Measurements from ENCODE around the gene PDLIM1. TPM values are rescaled to one million over a fixed set of nuclear protein-coding genes. Genes with fewer than 3 reads are reported as not detected.

The PDLIM1 gene
- total RNA-seq, 1 experiment from 2014 or later, result 67.4 TPM

GRCh38 chr10:95217476-95217875, 73.3 kb downstream of the PDLIM1 start:
- intact Hi-C loops (cut with micrococcal nuclease), result no loop called here
- H3K9me2 ChIP-seq (ENCODE audit: insufficient read depth), result no peaks in the 10 kb centered on the region
- no peak for ATAC-seq
- CTCF ChIA-PET, result no interaction called here
- H3K4me3 ChIP-seq (replicated peaks in 1 of 2; ENCODE audit: low read depth in 1 of 2, low read length in 2 of 2), result no peak overlapping the region
- H3K27me3 ChIP-seq (ENCODE audit: insufficient read depth, low read length), result no peaks in the 10 kb centered on the region
- RAD21 ChIA-PET (ENCODE audit: low non-redundant PET in 1 of 2, low total read pairs in 2 of 2, uncharacterized antibody in 2 of 2, unreplicated experiment in 2 of 2), result no interaction called here
- no peak overlapping the region for H3K4me2 ChIP-seq (ENCODE audit: low read length)
- H3K9ac ChIP-seq (ENCODE audit: low read length), result no peak overlapping the region
- H3K36me3 ChIP-seq (ENCODE audit: control insufficient read depth in 1 of 2, insufficient read depth in 2 of 2, low read length in 2 of 2), result no peaks in the 10 kb centered on the region
- POLR2A ChIA-PET, result no interaction called here
- H3K4me1 ChIP-seq (ENCODE audit: control insufficient read depth in 1 of 2, insufficient read depth in 2 of 2, low read length in 2 of 2), result peaks cover 0 to 50% of the 10 kb centered on the region in 2 experiments; a peak in 3 of 4 replicates
- DNase-seq (ENCODE audit: low read depth, low spot score), result no peak
- no peak overlapping the region for H2AFZ ChIP-seq (ENCODE audit: low read depth, low read length, poor library complexity, severe bottlenecking)
- BruUV-seq (replicated peaks), result no TSS peak
- H3K27ac ChIP-seq (ENCODE audit: low read depth, low read length), result no peak overlapping the region
- no peaks in the 10 kb centered on the region for H3K79me2 ChIP-seq (ENCODE audit: insufficient read depth, low read length)
- TF ChIP-seq SP1 (IDR thresholded peaks at IDR 0.05; ENCODE audit: low read depth) (no peak), REST (IDR thresholded peaks at IDR 0.05; ENCODE audit: low read depth) (no peak), ZFX (IDR thresholded peaks at IDR 0.05) (no peak), CTCF (IDR thresholded peaks at IDR 0.05 in 2 of 3, conservative IDR thresholded peaks at IDR 0.05 in 1 of 3; ENCODE audit: borderline replicate concordance in 1 of 3, insufficient read depth in 1 of 3, low read depth in 2 of 3, low read length in 2 of 3) (no peak), YY1 (IDR thresholded peaks at IDR 0.05; ENCODE audit: extremely low read depth, insufficient replicate concordance, low read depth, low read length) (no peak), ELF1 (IDR thresholded peaks at IDR 0.05; ENCODE audit: borderline replicate concordance, low read depth) (no peak), SRF (IDR thresholded peaks at IDR 0.05; ENCODE audit: low read depth) (no peak), EGR1 (IDR thresholded peaks at IDR 0.05; ENCODE audit: low read depth) (no peak), JUND (IDR thresholded peaks at IDR 0.05) (no peak), POLR2A (IDR thresholded peaks at IDR 0.05; ENCODE audit: borderline replicate concordance, extremely low read depth, insufficient read depth, insufficient read length) (no peak), CEBPB (IDR thresholded peaks at IDR 0.05; ENCODE audit: low read depth) (no peak), POLR2AphosphoS5 (IDR thresholded peaks at IDR 0.05; ENCODE audit: low read depth, low read length) (no peak), MAX (IDR thresholded peaks at IDR 0.05) (no peak)
- no peaks in the 10 kb centered on the region for H3K9me3 ChIP-seq (ENCODE audit: control insufficient read depth in 1 of 2, insufficient read depth in 1 of 2, low read depth in 1 of 2, low read length in 2 of 2)
- H4K20me1 ChIP-seq (ENCODE audit: insufficient read depth), result no peaks in the 10 kb centered on the region

All from HCT116 (cell line).